BLaER1 (cell line): ENCODE measurements around the gene F2RL1.

Experiments
- H3K27ac ChIP-seq: shearing (Covaris generic); formaldehyde crosslinking; 2 replicates; pipeline ENCODE4 v1.8.1; 2022
- H3K27me3 ChIP-seq: shearing (Covaris generic); formaldehyde crosslinking; 2 replicates; pipeline ENCODE4 v1.8.1; 2022
- H3K36me3 ChIP-seq: shearing (Covaris generic); formaldehyde crosslinking; 2 replicates; pipeline ENCODE4 v1.8.1; 2022
- H3K4me1 ChIP-seq: shearing (Covaris generic); formaldehyde crosslinking; 2 replicates; pipeline ENCODE4 v1.8.1; 2022
- H3K4me2 ChIP-seq: shearing (Covaris generic); formaldehyde crosslinking; 2 replicates; pipeline ENCODE4 v1.8.1; 2022
- H3K4me3 ChIP-seq: shearing (Covaris generic); formaldehyde crosslinking; 2 replicates; pipeline ENCODE4 v1.8.1; 2022
- H3K9ac ChIP-seq: shearing (Covaris generic); formaldehyde crosslinking; 2 replicates; pipeline ENCODE4 v1.8.1; 2022
- H3K9me3 ChIP-seq: shearing (Covaris generic); formaldehyde crosslinking; 2 replicates; pipeline ENCODE4 v1.8.1; 2022
- H4K20me1 ChIP-seq: shearing (Covaris generic); formaldehyde crosslinking; 2 replicates; pipeline ENCODE4 v1.8.1; 2022
- Cebpa-rat ChIP-seq: shearing (Covaris generic); IDR thresholded peaks from 2 replicates; pipeline ENCODE4 v1.8.1; 2022

Gene F2RL1

GRCh38 chr5:76789991-76790581 is 28.7 kb upstream of the F2RL1 start:
- Histone ChIP-seq H3K27ac (no peak overlapping the region), H3K9me3 (no peaks in the 10 kb centered on the region), H3K9ac (no peak overlapping the region), H3K4me1 (no peaks in the 10 kb centered on the region), H3K36me3 (no peaks in the 10 kb centered on the region), H3K27me3 (no peaks in the 10 kb centered on the region), H4K20me1 (no peaks in the 10 kb centered on the region), H3K4me3 (no peak overlapping the region), H3K4me2 (no peak overlapping the region)
- TF ChIP-seq Cebpa-rat: no peak

- no peaks in the 10 kb centered on the region for H3K4me1 ChIP-seq
- H3K27me3 ChIP-seq: no peaks in the 10 kb centered on the region
- H4K20me1 ChIP-seq: no peaks in the 10 kb centered on the region
- H3K27ac ChIP-seq: no peak overlapping the region
- H3K9ac ChIP-seq: no peak overlapping the region
- no peak for TF ChIP-seq Cebpa-rat
- H3K9me3 ChIP-seq: no peaks in the 10 kb centered on the region
- no peaks in the 10 kb centered on the region for H3K36me3 ChIP-seq
- H3K4me3 ChIP-seq: no peak overlapping the region
- H3K4me2 ChIP-seq: no peak overlapping the region
Measured at GRCh38 chr5:76790632-76791290, 28.1 kb upstream of the F2RL1 start.

DNA sequence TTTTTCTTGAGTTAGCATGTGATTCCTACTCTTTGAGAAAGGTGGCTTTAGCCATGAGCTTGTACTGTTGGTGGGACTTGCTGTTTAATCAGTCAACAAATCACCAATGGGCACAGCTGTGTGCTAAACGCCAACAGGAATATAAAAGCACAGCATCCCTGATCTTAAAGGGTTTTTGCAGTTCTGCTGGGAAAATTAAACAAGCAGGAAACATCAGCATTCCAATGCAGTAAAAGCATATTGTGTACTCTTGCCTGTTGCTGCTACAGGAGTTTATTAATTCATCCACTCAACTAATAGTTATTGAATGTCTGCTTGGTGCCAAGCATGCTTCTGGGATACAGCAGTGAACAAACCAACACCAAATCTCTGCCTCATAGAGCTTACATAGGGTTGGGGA is 27.4 kb upstream of the F2RL1 start:
- no peaks in the 10 kb centered on the region for H3K27me3 ChIP-seq
- no peak overlapping the region for H3K4me3 ChIP-seq
- no peak overlapping the region for H3K4me2 ChIP-seq
- no peaks in the 10 kb centered on the region for H3K9me3 ChIP-seq
- TF ChIP-seq Cebpa-rat: no peak
- no peak overlapping the region for H3K27ac ChIP-seq
- no peaks in the 10 kb centered on the region for H4K20me1 ChIP-seq
- no peaks in the 10 kb centered on the region for H3K4me1 ChIP-seq
- no peaks in the 10 kb centered on the region for H3K36me3 ChIP-seq
- no peak overlapping the region for H3K9ac ChIP-seq

DNA sequence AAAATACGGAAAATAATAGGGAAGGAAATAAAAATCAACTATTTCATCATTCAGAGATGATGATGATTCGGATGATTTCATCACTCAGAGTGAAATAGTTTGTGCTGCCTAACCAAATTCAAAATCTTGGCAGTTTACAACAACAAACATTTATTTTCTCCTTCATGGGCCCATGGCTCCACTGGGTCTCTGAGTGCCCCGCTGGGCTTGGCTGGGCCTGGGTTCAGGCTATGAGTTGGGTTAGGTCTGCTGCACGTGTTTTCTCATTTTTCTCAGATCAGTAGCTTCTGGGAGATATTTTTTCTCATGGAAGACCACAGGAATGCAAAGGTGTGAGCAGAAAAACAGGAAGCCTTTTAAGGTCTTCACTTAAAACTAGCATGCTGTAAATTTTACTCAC is 24.0 kb upstream of the F2RL1 start:
- no peak for TF ChIP-seq Cebpa-rat
- Histone ChIP-seq H4K20me1 (no peaks in the 10 kb centered on the region), H3K4me2 (no peak overlapping the region)

DNA sequence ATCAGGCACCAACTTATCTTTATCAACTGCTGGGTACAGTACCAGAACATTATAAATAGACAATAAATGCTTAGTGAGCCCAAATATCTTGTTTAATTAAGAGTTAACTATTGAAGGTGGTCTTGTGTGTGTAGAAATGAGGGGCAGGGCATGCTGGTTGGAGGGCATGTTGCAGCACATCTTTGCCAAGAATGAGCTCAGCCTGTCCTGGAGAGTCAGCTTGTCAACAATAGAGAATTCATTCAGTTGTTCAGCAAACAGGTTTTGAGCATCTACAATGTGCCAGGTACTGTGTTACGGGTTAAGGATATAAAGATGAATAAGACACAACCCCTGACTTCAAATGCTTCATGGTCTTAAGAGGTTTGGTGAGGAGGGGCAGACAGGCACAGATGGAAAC is 19.2 kb upstream of the F2RL1 start:
- Histone ChIP-seq H3K27ac (no peak overlapping the region), H4K20me1 (no peaks in the 10 kb centered on the region), H3K4me2 (no peak overlapping the region), H3K4me1 (no peaks in the 10 kb centered on the region), H3K27me3 (no peaks in the 10 kb centered on the region), H3K4me3 (no peak overlapping the region), H3K9me3 (no peaks in the 10 kb centered on the region), H3K9ac (no peak overlapping the region), H3K36me3 (no peaks in the 10 kb centered on the region)
- no peak for TF ChIP-seq Cebpa-rat

More for the DNA sequence above, 24.0 kb upstream of the F2RL1 start:
- no peak overlapping the region for H3K4me3 ChIP-seq
- H3K27me3 ChIP-seq: no peaks in the 10 kb centered on the region
- no peak overlapping the region for H3K9ac ChIP-seq
- H3K4me1 ChIP-seq: no peaks in the 10 kb centered on the region
- H3K36me3 ChIP-seq: no peaks in the 10 kb centered on the region
- no peak overlapping the region for H3K27ac ChIP-seq
- H3K9me3 ChIP-seq: no peaks in the 10 kb centered on the region

DNA sequence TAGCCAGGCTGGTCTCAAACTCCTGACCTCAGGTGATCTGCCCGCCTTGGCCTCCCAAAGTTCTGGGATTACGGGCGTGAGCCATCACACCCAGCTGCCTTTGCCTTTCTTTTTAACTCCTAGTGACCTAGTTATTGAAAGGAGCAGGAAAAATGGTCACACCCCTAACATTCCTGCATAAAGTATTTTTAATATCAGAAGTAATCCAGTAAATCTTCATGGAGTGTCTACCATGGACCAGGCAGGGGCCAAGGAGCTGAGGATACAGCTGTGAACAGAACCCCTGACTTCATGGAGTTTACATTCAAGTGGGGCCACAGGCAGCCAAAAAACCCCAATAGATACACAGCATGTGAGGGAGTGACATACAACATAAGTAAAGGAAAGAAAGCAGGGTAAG is 18.3 kb upstream of the F2RL1 start:
- no peaks in the 10 kb centered on the region for H3K4me1 ChIP-seq
- H3K4me2 ChIP-seq: no peak overlapping the region
- H3K27ac ChIP-seq: no peak overlapping the region
- TF ChIP-seq Cebpa-rat: no peak
- H3K36me3 ChIP-seq: no peaks in the 10 kb centered on the region
- no peaks in the 10 kb centered on the region for H4K20me1 ChIP-seq
- H3K27me3 ChIP-seq: no peaks in the 10 kb centered on the region
- H3K9me3 ChIP-seq: no peaks in the 10 kb centered on the region
- H3K4me3 ChIP-seq: no peak overlapping the region
- H3K9ac ChIP-seq: no peak overlapping the region

- Histone ChIP-seq H3K4me2 (no peak overlapping the region), H3K4me1 (no peaks in the 10 kb centered on the region), H3K9ac (no peak overlapping the region), H3K36me3 (no peaks in the 10 kb centered on the region), H3K9me3 (no peaks in the 10 kb centered on the region), H3K4me3 (no peak overlapping the region), H4K20me1 (no peaks in the 10 kb centered on the region), H3K27ac (no peak overlapping the region), H3K27me3 (no peaks in the 10 kb centered on the region)
- no peak for TF ChIP-seq Cebpa-rat
Measured at GRCh38 chr5:76801159-76801802, 17.5 kb upstream of the F2RL1 start.

DNA sequence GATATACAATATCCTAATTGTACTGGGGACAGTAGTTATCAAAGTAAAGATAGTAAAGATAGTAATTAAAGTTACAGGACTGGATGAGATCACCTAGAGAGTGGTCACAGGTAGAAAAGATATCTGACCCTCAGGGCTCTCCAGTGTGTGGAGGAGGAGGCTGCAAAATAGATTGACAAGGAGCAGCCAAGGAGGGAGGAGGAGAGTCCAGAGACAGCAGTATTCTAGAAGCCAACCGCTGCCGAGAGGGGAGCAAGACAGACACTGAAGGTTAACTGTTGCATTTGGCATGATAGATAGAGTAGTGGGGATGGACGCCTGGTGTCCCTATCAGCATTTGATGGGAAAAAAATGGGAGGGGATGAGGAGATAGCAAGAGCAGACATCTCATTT is 17.0 kb upstream of the F2RL1 start:
- Histone ChIP-seq H3K4me3 (no peak overlapping the region), H4K20me1 (no peaks in the 10 kb centered on the region), H3K4me2 (no peak overlapping the region), H3K9me3 (no peaks in the 10 kb centered on the region), H3K9ac (no peak overlapping the region), H3K27ac (no peak overlapping the region), H3K4me1 (no peaks in the 10 kb centered on the region), H3K36me3 (no peaks in the 10 kb centered on the region), H3K27me3 (no peaks in the 10 kb centered on the region)
- no peak for TF ChIP-seq Cebpa-rat

- no peak overlapping the region for H3K27ac ChIP-seq
- no peak overlapping the region for H3K4me2 ChIP-seq
- H3K36me3 ChIP-seq: no peaks in the 10 kb centered on the region
- H4K20me1 ChIP-seq: no peaks in the 10 kb centered on the region
- no peak overlapping the region for H3K9ac ChIP-seq
- no peaks in the 10 kb centered on the region for H3K9me3 ChIP-seq
- TF ChIP-seq Cebpa-rat: no peak
- H3K4me1 ChIP-seq: no peaks in the 10 kb centered on the region
- H3K27me3 ChIP-seq: no peaks in the 10 kb centered on the region
- H3K4me3 ChIP-seq: no peak overlapping the region
Measured at GRCh38 chr5:76804266-76804665, 14.6 kb upstream of the F2RL1 start.

DNA sequence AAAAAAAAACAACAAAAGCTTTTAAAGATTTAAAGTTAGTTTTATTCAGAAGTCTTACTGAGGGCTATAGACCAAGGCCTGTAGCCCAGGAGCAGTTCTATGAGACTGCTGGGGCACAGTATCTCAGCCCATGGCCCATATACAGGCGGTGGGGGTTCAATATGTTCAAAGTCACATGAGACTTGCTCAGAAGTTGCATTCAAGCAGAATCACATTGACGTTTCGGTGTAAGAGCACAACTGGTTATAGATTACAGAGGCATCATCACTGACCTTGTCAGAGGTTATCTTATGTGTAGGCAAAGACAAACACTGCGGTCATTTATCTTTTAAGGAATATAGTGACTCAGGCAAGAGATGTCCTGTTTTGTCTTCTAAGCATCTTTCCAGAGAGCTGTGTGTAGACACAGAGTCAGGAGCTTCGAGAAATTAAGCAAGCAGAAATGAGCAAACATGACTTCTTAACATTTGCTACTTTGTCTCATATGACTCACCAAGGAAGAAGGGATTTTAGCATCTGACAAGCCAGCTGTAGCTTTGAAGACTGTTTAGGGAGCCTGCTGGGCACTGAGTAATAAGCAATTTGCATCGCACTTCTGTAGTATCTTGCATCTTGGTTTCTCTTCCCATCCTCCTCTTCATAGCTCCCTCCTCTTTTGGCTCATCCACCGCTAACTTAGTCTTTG is 12.9 kb upstream of the F2RL1 start:
- TF ChIP-seq Cebpa-rat: no peak
- Histone ChIP-seq H4K20me1 (no peaks in the 10 kb centered on the region), H3K36me3 (no peaks in the 10 kb centered on the region), H3K27me3 (no peaks in the 10 kb centered on the region), H3K4me3 (no peak overlapping the region), H3K4me1 (no peaks in the 10 kb centered on the region), H3K9ac (no peak overlapping the region), H3K4me2 (no peak overlapping the region), H3K27ac (no peak overlapping the region), H3K9me3 (peaks cover 5% of the 10 kb centered on the region; the same call in 1 of the 2 replicates)
